ENCODE results near the gene SLC25A47.

- peak in 2 of 3 experiments; percentile 17 to 29 for TF ChIP-seq CTCF (IDR thresholded peaks at IDR 0.05)
- no peak for TF ChIP-seq POLR2A (IDR thresholded peaks at IDR 0.05)
Observed at GRCh38 chr14:100376751-100377171, 53.6 kb downstream of the SLC25A47 start.
